Mesendoderm (in vitro differentiated cells): Measurements from ENCODE around the gene SMYD3.
A peak's percentile ranks its signal among the peaks of the same experiment; 100 is the strongest.

Experiments
- DNase-seq: peaks from one replicate; pipeline ENCODE4 v3.0.0; 2013
- H2AK5ac ChIP-seq: 2 replicates; pipeline ENCODE4 v1.6.1; 2013; ENCODE audit warnings: low read length, inconsistent platforms
- H2BK120ac ChIP-seq: 2 replicates; pipeline ENCODE4 v1.6.1; 2013; ENCODE audit warnings: low read depth, mild to moderate bottlenecking, low read length, moderate library complexity, mixed read lengths
- H2BK15ac ChIP-seq: replicated peaks from 2 replicates; pipeline ENCODE4 v1.6.1; 2013; ENCODE audit warnings: low read depth, mild to moderate bottlenecking, moderate library complexity
- H2BK5ac ChIP-seq: 2 replicates; pipeline ENCODE4 v1.6.1; 2013; ENCODE audit warnings: low read length, inconsistent platforms
- H3K18ac ChIP-seq: 2 replicates; pipeline ENCODE4 v1.6.1; 2013; ENCODE audit warnings: mild to moderate bottlenecking, low read length, mixed read lengths
- H3K23ac ChIP-seq: one replicate; pipeline ENCODE4 v1.6.1; 2013; ENCODE audit warnings: low read length
- H3K27ac ChIP-seq: 2 replicates; pipeline ENCODE4 v1.5.1; 2013; ENCODE audit warnings: low read depth, mild to moderate bottlenecking, inconsistent platforms, low read length, moderate library complexity
- H3K27me3 ChIP-seq: 2 replicates; pipeline ENCODE4 v1.6.1; 2013; ENCODE audit warnings: low read length, control low read depth, mild to moderate bottlenecking, inconsistent platforms; ENCODE audit not compliant: insufficient read depth, poor library complexity
- H3K36me3 ChIP-seq: 2 replicates; pipeline ENCODE4 v1.6.1; 2013; ENCODE audit warnings: low read length, inconsistent platforms; ENCODE audit not compliant: control insufficient read depth, insufficient read depth
- H3K4ac ChIP-seq: one replicate; pipeline ENCODE4 v1.6.1; 2013; ENCODE audit warnings: low read depth, mild to moderate bottlenecking, low read length, moderate library complexity
- H3K4me1 ChIP-seq: 2 replicates; pipeline ENCODE4 v1.6.1; 2013; ENCODE audit warnings: low read depth, low read length, inconsistent platforms; ENCODE audit not compliant: control insufficient read depth
- H3K4me2 ChIP-seq: 2 replicates; pipeline ENCODE4 v1.6.1; 2013; ENCODE audit warnings: low read length
- H3K4me3 ChIP-seq: 2 replicates; pipeline ENCODE4 v1.5.1; 2013; ENCODE audit warnings: mild to moderate bottlenecking, low read length
- H3K56ac ChIP-seq: one replicate; pipeline ENCODE4 v1.6.1; 2013; ENCODE audit warnings: low read length
- H3K79me1 ChIP-seq: 2 replicates; pipeline ENCODE4 v1.6.1; 2013; ENCODE audit warnings: low read length, inconsistent platforms
- H3K79me2 ChIP-seq: 2 replicates; pipeline ENCODE4 v1.6.1; 2013; ENCODE audit warnings: mild to moderate bottlenecking, low read length; ENCODE audit not compliant: control insufficient read depth, insufficient read depth
- H3K9ac ChIP-seq: 2 replicates; pipeline ENCODE4 v1.6.1; 2013; ENCODE audit warnings: low read length, inconsistent platforms
- H4K5ac ChIP-seq: one replicate; pipeline ENCODE4 v1.6.1; 2013; ENCODE audit warnings: low read length
- H4K8ac ChIP-seq: one replicate; pipeline ENCODE4 v1.6.1; 2013; ENCODE audit warnings: low read depth, mild to moderate bottlenecking, control low read depth, low read length, moderate library complexity
- WGBS: extraction: QIAGEN DNeasy Blood & Tissue Kit; methylation state at CpG from one replicate; pipeline ENCODE4 v1.1.7; 2013; ENCODE audit warnings: low lambda C conversion rate, missing lambda C conversion rate; ENCODE audit not compliant: insufficient coverage; ENCODE audit errors: extremely low coverage; 5-methylcytosine and 5-hydroxymethylcytosine counted together

SMYD3 gene

GRCh38 chr1:245762396-245762910 lies 744.6 kb downstream of the SMYD3 start:
- no peaks in the 10 kb centered on the region for H3K27me3 ChIP-seq
- no peak overlapping the region for H3K27ac ChIP-seq
- no peak overlapping the region for H3K56ac ChIP-seq
- no peak overlapping the region for H2AK5ac ChIP-seq
- H3K23ac ChIP-seq = no peak overlapping the region
- H4K5ac ChIP-seq = no peak overlapping the region
- no peaks in the 10 kb centered on the region for H3K4me1 ChIP-seq
- no peak overlapping the region for H2BK5ac ChIP-seq
- no peak overlapping the region for H4K8ac ChIP-seq
- H2BK120ac ChIP-seq = no peak overlapping the region
- H3K4me3 ChIP-seq = no peak overlapping the region
- no peaks in the 10 kb centered on the region for H3K79me1 ChIP-seq
- H2BK15ac ChIP-seq = no peak overlapping the region
- WGBS = no CpG with 5 or more reads among the region's 19 CpGs
- H3K4ac ChIP-seq = no peak overlapping the region
- no peak overlapping the region for H3K4me2 ChIP-seq
- H3K36me3 ChIP-seq = no peaks in the 10 kb centered on the region
- no peaks in the 10 kb centered on the region for H3K79me2 ChIP-seq
- DNase-seq = peak; percentile 34
- no peak overlapping the region for H3K18ac ChIP-seq
- H3K9ac ChIP-seq = no peak overlapping the region

GRCh38 chr1:245760301-245760700 lies 746.8 kb downstream of the SMYD3 start:
- no peak overlapping the region for H2BK5ac ChIP-seq
- H4K8ac ChIP-seq = no peak overlapping the region
- no peak overlapping the region for H2BK120ac ChIP-seq
- no peaks in the 10 kb centered on the region for H3K79me2 ChIP-seq
- no peak overlapping the region for H2BK15ac ChIP-seq
- no peaks in the 10 kb centered on the region for H3K36me3 ChIP-seq
- H3K4me3 ChIP-seq = no peak overlapping the region
- no peak overlapping the region for H3K56ac ChIP-seq
- no CpG with 5 or more reads among the region's 4 CpGs for WGBS
- no peaks in the 10 kb centered on the region for H3K27me3 ChIP-seq
- H2AK5ac ChIP-seq = no peak overlapping the region
- no peak overlapping the region for H3K9ac ChIP-seq
- no peak overlapping the region for H4K5ac ChIP-seq
- no peak overlapping the region for H3K4ac ChIP-seq
- H3K18ac ChIP-seq = no peak overlapping the region
- no peak for DNase-seq
- no peaks in the 10 kb centered on the region for H3K4me1 ChIP-seq
- H3K79me1 ChIP-seq = no peaks in the 10 kb centered on the region
- no peak overlapping the region for H3K27ac ChIP-seq
- no peak overlapping the region for H3K23ac ChIP-seq
- no peak overlapping the region for H3K4me2 ChIP-seq

- H3K9ac ChIP-seq = no peak overlapping the region
- H3K4me3 ChIP-seq = no peak overlapping the region
- WGBS = no CpG with 5 or more reads among the region's 3 CpGs
Measured at GRCh38 chr1:245754463-245754961, 752.6 kb downstream of the SMYD3 start.

GRCh38 chr1:245753807-245754206 lies 753.3 kb downstream of the SMYD3 start:
- H3K18ac ChIP-seq = no peak overlapping the region
- no CpG with 5 or more reads among the region's 2 CpGs for WGBS

More at GRCh38 chr1:245754463-245754961, 752.6 kb downstream of the SMYD3 start:
- Histone ChIP-seq H3K27me3 (no peaks in the 10 kb centered on the region), H4K8ac (no peak overlapping the region), H3K4me2 (no peak overlapping the region), H2BK120ac (no peak overlapping the region), H3K27ac (no peak overlapping the region), H3K79me2 (no peaks in the 10 kb centered on the region), H2BK5ac (no peak overlapping the region), H2AK5ac (no peak overlapping the region), H4K5ac (no peak overlapping the region), H3K4me1 (no peaks in the 10 kb centered on the region), H3K23ac (no peak overlapping the region), H3K56ac (no peak overlapping the region), H2BK15ac (no peak overlapping the region), H3K4ac (no peak overlapping the region), H3K18ac (no peak overlapping the region), H3K79me1 (no peaks in the 10 kb centered on the region), H3K36me3 (no peaks in the 10 kb centered on the region)
- peak; percentile 67 for DNase-seq

GRCh38 chr1:245752561-245752960 lies 754.5 kb downstream of the SMYD3 start:
- H3K4me3 ChIP-seq = no peak overlapping the region

More at GRCh38 chr1:245753807-245754206, 753.3 kb downstream of the SMYD3 start:
- H2BK5ac ChIP-seq = no peak overlapping the region
- no peak overlapping the region for H3K23ac ChIP-seq
- H3K56ac ChIP-seq = no peak overlapping the region
- H2BK15ac ChIP-seq = no peak overlapping the region
- no peaks in the 10 kb centered on the region for H3K27me3 ChIP-seq
- no peak overlapping the region for H4K5ac ChIP-seq
- H3K79me1 ChIP-seq = no peaks in the 10 kb centered on the region
- no peaks in the 10 kb centered on the region for H3K36me3 ChIP-seq
- H3K9ac ChIP-seq = no peak overlapping the region
- DNase-seq = no peak
- H3K79me2 ChIP-seq = no peaks in the 10 kb centered on the region
- H3K27ac ChIP-seq = no peak overlapping the region
- H3K4ac ChIP-seq = no peak overlapping the region
- no peak overlapping the region for H3K4me3 ChIP-seq
- no peak overlapping the region for H2BK120ac ChIP-seq
- H3K4me1 ChIP-seq = no peaks in the 10 kb centered on the region
- H2AK5ac ChIP-seq = no peak overlapping the region
- H4K8ac ChIP-seq = no peak overlapping the region
- H3K4me2 ChIP-seq = no peak overlapping the region

More at GRCh38 chr1:245752561-245752960, 754.5 kb downstream of the SMYD3 start:
- no peak overlapping the region for H4K5ac ChIP-seq
- WGBS = no CpG with 5 or more reads among the region's 3 CpGs
- H3K36me3 ChIP-seq = no peaks in the 10 kb centered on the region
- H3K79me2 ChIP-seq = no peaks in the 10 kb centered on the region
- no peaks in the 10 kb centered on the region for H3K27me3 ChIP-seq
- H2AK5ac ChIP-seq = no peak overlapping the region
- H3K79me1 ChIP-seq = no peaks in the 10 kb centered on the region
- H3K4me1 ChIP-seq = no peaks in the 10 kb centered on the region
- H2BK15ac ChIP-seq = no peak overlapping the region
- H3K9ac ChIP-seq = no peak overlapping the region
- no peak overlapping the region for H3K56ac ChIP-seq
- no peak overlapping the region for H3K23ac ChIP-seq
- no peak overlapping the region for H4K8ac ChIP-seq
- H2BK120ac ChIP-seq = no peak overlapping the region
- no peak overlapping the region for H3K4me2 ChIP-seq
- H3K18ac ChIP-seq = no peak overlapping the region
- H3K4ac ChIP-seq = no peak overlapping the region
- H2BK5ac ChIP-seq = no peak overlapping the region
- H3K27ac ChIP-seq = no peak overlapping the region
- DNase-seq = no peak
